Heart left ventricle (tissue), 13 donors: ENCODE data around the gene FAM180A.

Experiments
- CTCF ChIP-seq, 12 donors: fragments of 200-600 bp; sonication (generic) in 4 of 12; IDR thresholded peaks; one replicate each; pipeline versions ENCODE4 v1.5.0 to v1.8.0; 2018 to 2022; ENCODE audit warnings: antibody characterized with exemption in 12 of 12, mild to moderate bottlenecking in 5 of 12
- POLR2A ChIP-seq, 2 donors: fragments of 450-650 bp; IDR thresholded peaks; one replicate each; pipeline ENCODE4 v1.6.1; 2017; ENCODE audit warnings: antibody characterized with exemption in 2 of 2, mild to moderate bottlenecking in 2 of 2, moderate library complexity in 2 of 2
- donor health status: ischemic (EF 13 %, LVEDD 7.1; RV severe dilation, severe dysfunction).
- donor health status: DM: no; HTN: yes; CAD: no.
- donor health status: DM: no; HTN: no; CAD: no.
- donor health status: ischemic (EF 25% LVEDD 6.9; RV normal size, moderate dysfunction).
- donor health status: ischemic (EF 25% LVEDD 5.7; RV mildly dilated, moderate dysfunction).
- donor health status: ischemic (EF 35%, LVEDD 5.7; RV mildly dilated, moderate dysfunction).
- donor health status: nonischemic (EF 11% LVEDD 7.7; RV severe dilation, severe dysfunction).
- donor health status: DM: yes; HTN: yes; CAD: no.
- donor health status: PGD.
- donor health status: ischemic (EF 29% LVEDD 5.4; RV normal size, mild dysfunction).
- donor health status: nonischemic (EF 23%, LVEDD 6.1; RV moderate dilation, normal function).

GRCh38 chr7:135729230-135729629 lies 19.4 kb downstream of the FAM180A start:
- no peak for TF ChIP-seq CTCF (IDR thresholded peaks at IDR 0.05)
- no peak for TF ChIP-seq POLR2A (IDR thresholded peaks at IDR 0.05)
